ENCODE measurements around the gene GPR183.

GPR183 gene

GRCh38 chr13:99266827-99267226 lies 40.4 kb downstream of the GPR183 start:
- no peak for DNase-seq (ENCODE audit: low read depth)
- no peak for TF ChIP-seq CTCF (conservative IDR thresholded peaks at IDR 0.05; ENCODE audit: low read length)
- no peak overlapping the region for H3K4me3 ChIP-seq (ENCODE audit: low read length)

- peak; percentile 60 for DNase-seq (ENCODE audit: low read depth)
- peak; percentile 78 for TF ChIP-seq CTCF (conservative IDR thresholded peaks at IDR 0.05; ENCODE audit: low read length)
- no peak overlapping the region for H3K4me3 ChIP-seq (ENCODE audit: low read length)
Observed at GRCh38 chr13:99265821-99266426, 41.3 kb downstream of the GPR183 start.

GRCh38 chr13:99265162-99265800 lies 41.9 kb downstream of the GPR183 start:
- DNase-seq (ENCODE audit: low read depth): no peak
- TF ChIP-seq CTCF (conservative IDR thresholded peaks at IDR 0.05; ENCODE audit: low read length): no peak

GRCh38 chr13:99264051-99264450 lies 43.1 kb downstream of the GPR183 start:
- no peak for TF ChIP-seq CTCF (conservative IDR thresholded peaks at IDR 0.05; ENCODE audit: low read length)
- DNase-seq (ENCODE audit: low read depth): no peak
- no peak overlapping the region for H3K4me3 ChIP-seq (ENCODE audit: low read length)

More at GRCh38 chr13:99265162-99265800, 41.9 kb downstream of the GPR183 start:
- H3K4me3 ChIP-seq (ENCODE audit: low read length): no peak overlapping the region

- DNase-seq (ENCODE audit: low read depth): peak; percentile 18
- no peak for TF ChIP-seq CTCF (conservative IDR thresholded peaks at IDR 0.05; ENCODE audit: low read length)
- no peak overlapping the region for H3K4me3 ChIP-seq (ENCODE audit: low read length)
Observed at GRCh38 chr13:99263126-99263785, 43.9 kb downstream of the GPR183 start.

- no peak overlapping the region for H3K4me3 ChIP-seq (ENCODE audit: low read length)
- no peak for TF ChIP-seq CTCF (conservative IDR thresholded peaks at IDR 0.05; ENCODE audit: low read length)
- DNase-seq (ENCODE audit: low read depth): no peak
Observed at GRCh38 chr13:99261059-99261458, 46.1 kb downstream of the GPR183 start.

- peak; percentile 50 for DNase-seq (ENCODE audit: low read depth)
- H3K4me3 ChIP-seq (ENCODE audit: low read length): no peak overlapping the region
- TF ChIP-seq CTCF (conservative IDR thresholded peaks at IDR 0.05; ENCODE audit: low read length): no peak
Observed at GRCh38 chr13:99260216-99260615, 47.0 kb downstream of the GPR183 start.

All from AG10803 (cell line).